GM21786 (cell line): ENCODE data around the gene SLC6A19.
"Not testable (repeated sequence)": the region's sequence is repeated elsewhere in the genome, so short reads cannot be mapped to it uniquely, and the experiment has no call there.

Source experiments
- ATAC-seq: cut with Tn5 transposase; IDR thresholded peaks from one replicate; pipeline ENCODE4 v1.9.1; 2021; ENCODE audit not compliant: unreplicated experiment

The SLC6A19 gene

GRCh38 chr5:1220351-1220750 lies 19.0 kb downstream of the SLC6A19 start:
- ATAC-seq = no peak

- ATAC-seq = no peak
Measured at GRCh38 chr5:1220831-1221230, 19.4 kb downstream of the SLC6A19 start.

- ATAC-seq = no peak
Measured at GRCh38 chr5:1221721-1222120, 20.3 kb downstream of the SLC6A19 start.

- ATAC-seq = no peak
Measured at GRCh38 chr5:1222147-1222546, 20.8 kb downstream of the SLC6A19 start.

- ATAC-seq = no peak
Measured at GRCh38 chr5:1222621-1223277, 21.4 kb downstream of the SLC6A19 start.

- no peak for ATAC-seq
Measured at GRCh38 chr5:1223278-1223670, 21.9 kb downstream of the SLC6A19 start.

- ATAC-seq = no peak
Measured at GRCh38 chr5:1224631-1225030, 23.2 kb downstream of the SLC6A19 start.

GRCh38 chr5:1225081-1225480 lies 23.7 kb downstream of the SLC6A19 start, which contains the start of gene SLC6A18:
TSS of gene SLC6A18 (plus strand) at chr5:1225381. CDS start at chr5:1225478, 97 bp downstream.
- no peak for ATAC-seq

GRCh38 chr5:1226231-1226630 lies 24.8 kb downstream of the SLC6A19 start:
- no peak for ATAC-seq

GRCh38 chr5:1226839-1227581 lies 25.6 kb downstream of the SLC6A19 start:
- ATAC-seq = no peak

GRCh38 chr5:1227667-1228066 lies 26.3 kb downstream of the SLC6A19 start:
- ATAC-seq = no peak

GRCh38 chr5:1228120-1228519 lies 26.7 kb downstream of the SLC6A19 start:
- ATAC-seq = no peak

- ATAC-seq = not testable (repeated sequence)
Measured at GRCh38 chr5:1229023-1229422, 27.6 kb downstream of the SLC6A19 start.

- no peak for ATAC-seq
Measured at GRCh38 chr5:1229822-1230221, 28.4 kb downstream of the SLC6A19 start.

- no peak for ATAC-seq
Measured at GRCh38 chr5:1230551-1230950, 29.2 kb downstream of the SLC6A19 start.

- ATAC-seq = no peak
Measured at GRCh38 chr5:1231354-1231905, 30.0 kb downstream of the SLC6A19 start.

- ATAC-seq = no peak
Measured at GRCh38 chr5:1232780-1233179, 31.4 kb downstream of the SLC6A19 start.

GRCh38 chr5:1235379-1235778 lies 34.0 kb downstream of the SLC6A19 start:
- no peak for ATAC-seq

GRCh38 chr5:1235838-1236237 lies 34.4 kb downstream of the SLC6A19 start:
- ATAC-seq = no peak

GRCh38 chr5:1239505-1240251 lies 38.3 kb downstream of the SLC6A19 start:
- ATAC-seq = no peak

GRCh38 chr5:1240496-1241260 lies 39.3 kb downstream of the SLC6A19 start:
- ATAC-seq = no peak
